GM23338 (cell line): ENCODE measurements around the gene PARVG. TPM values are rescaled to one million over a fixed set of nuclear protein-coding genes. Genes with fewer than 3 reads are reported as not detected.

Source experiments
- ATAC-seq: fragments of 200-7000 bp; cut with Tn5 transposase; 3 replicates; pipeline ENCODE4 v1.9.1; 2020
- DNase-seq: peaks from one replicate; pipeline ENCODE4 v3.0.0-alpha.2; 2015; ENCODE audit warnings: low spot score
- H2AFZ ChIP-seq: fragments of 200-600 bp; sonication (generic); 2 replicates; pipeline ENCODE4 v1.8.0; 2016; ENCODE audit warnings: antibody characterized with exemption, mild to moderate bottlenecking, moderate library complexity
- H3F3A ChIP-seq: fragments of 200-600 bp; sonication (generic); replicated peaks from 2 replicates; pipeline ENCODE4 v1.8.0; 2017; ENCODE audit warnings: antibody characterized with exemption, mixed run types, low read depth
- H3K27ac ChIP-seq: fragments of 200-600 bp; sonication (generic); 2 replicates; pipeline ENCODE4 v1.6.1; 2016; ENCODE audit warnings: low read depth
- H3K27me3 ChIP-seq: fragments of 200-600 bp; sonication (generic); 2 replicates; pipeline ENCODE4 v1.8.0; 2016; ENCODE audit warnings: mild to moderate bottlenecking, mixed run types, moderate library complexity; ENCODE audit not compliant: insufficient read depth
- H3K36me3 ChIP-seq: fragments of 200-600 bp; sonication (generic); 2 replicates; pipeline ENCODE4 v1.8.0; 2016; ENCODE audit warnings: mild to moderate bottlenecking; ENCODE audit not compliant: insufficient read depth
- H3K4me1 ChIP-seq: fragments of 200-600 bp; sonication (generic); 2 replicates; pipeline ENCODE4 v1.8.0; 2016; ENCODE audit warnings: mild to moderate bottlenecking, moderate library complexity; ENCODE audit not compliant: insufficient read depth
- H3K4me2 ChIP-seq: fragments of 200-600 bp; sonication (generic); 2 replicates; pipeline ENCODE4 v1.7.1; 2017; ENCODE audit warnings: mixed run types
- H3K4me3 ChIP-seq: fragments of 200-600 bp; sonication (generic); 2 replicates; pipeline ENCODE4 v1.6.1; 2016; ENCODE audit warnings: mixed run types
- H3K79me2 ChIP-seq: fragments of 200-600 bp; sonication (generic); replicated peaks from 2 replicates; pipeline ENCODE4 v1.8.0; 2017; ENCODE audit warnings: mild to moderate bottlenecking; ENCODE audit not compliant: insufficient read depth
- H3K9me2 ChIP-seq: fragments of 200-600 bp; sonication (generic); 2 replicates; pipeline ENCODE4 v1.8.0; 2017; ENCODE audit not compliant: insufficient read depth
- H4K20me1 ChIP-seq: fragments of 200-600 bp; sonication (generic); replicated peaks from 2 replicates; pipeline ENCODE4 v1.8.0; 2017; ENCODE audit warnings: mild to moderate bottlenecking; ENCODE audit not compliant: insufficient read depth
- H3K27ac Mint-ChIP-seq: 2 replicates; pipeline ENCODE4 v1.8.0; 2020; ENCODE audit warnings: inconsistent platforms, mild to moderate bottlenecking, moderate library complexity, mixed read lengths
- H3K27me3 Mint-ChIP-seq: 3 replicates; pipeline ENCODE4 v1.8.0; 2022; ENCODE audit warnings: low read depth, mild to moderate bottlenecking, moderate library complexity, mixed read lengths, inconsistent platforms; ENCODE audit not compliant: insufficient read depth, poor library complexity
- H3K36me3 Mint-ChIP-seq: 3 replicates; pipeline ENCODE4 v1.8.0; 2021; ENCODE audit warnings: low read depth, mild to moderate bottlenecking, inconsistent platforms, moderate library complexity, mixed read lengths
- H3K4me1 Mint-ChIP-seq: 3 replicates; pipeline ENCODE4 v1.8.0; 2020; ENCODE audit warnings: mild to moderate bottlenecking, inconsistent platforms, mixed read lengths
- H3K4me3 Mint-ChIP-seq: 3 replicates; pipeline ENCODE4 v1.8.0; 2021; ENCODE audit warnings: moderate library complexity, mild to moderate bottlenecking, inconsistent platforms, mixed read lengths
- H3K9me3 Mint-ChIP-seq: 3 replicates; pipeline ENCODE4 v1.8.0; 2020; ENCODE audit warnings: moderate library complexity, mild to moderate bottlenecking, inconsistent platforms, mixed read lengths
- POLR2AphosphoS5 ChIP-seq: IDR thresholded peaks from 2 replicates; pipeline ENCODE4 v1.6.1; 2016; ENCODE audit warnings: antibody characterized with exemption, low read depth
- STAT1 ChIP-seq: IDR thresholded peaks from one replicate; pipeline ENCODE4 v1.6.1; 2016; ENCODE audit warnings: antibody characterized with exemption; ENCODE audit not compliant: unreplicated experiment
- ZNF331 ChIP-seq: fragments of 250-450 bp; sonication (Bioruptor Pico); IDR thresholded peaks from 2 replicates; pipeline ENCODE4 v1.5.0; 2020; ENCODE audit warnings: low read depth, mild to moderate bottlenecking, moderate library complexity
- polyA plus RNA-seq: library from polyadenylated mRNA; unstranded; fragments of >200 nt; fragmentation: Nextera tagmentation; extraction: Ambion mirVana; gene quantifications from 2 replicates; pipeline ENCODE4 v1.2.1, GENCODE V29; 2016
- total RNA-seq: library from RNA; depleted of rRNA; stranded (reverse); fragments of >200 nt; shearing (Covaris generic); gene quantifications from 2 replicates; pipeline ENCODE4 v1.2.3, GENCODE V29; 2014
- TF ChIP-seq, protein P1 (sequence below): IDR thresholded peaks from one replicate; pipeline ENCODE4 v1.6.1; 2018; ENCODE audit warnings: antibody characterized with exemption; ENCODE audit not compliant: unreplicated experiment
- TF ChIP-seq, protein P2 (sequence below): IDR thresholded peaks from 2 replicates; pipeline ENCODE4 v1.6.1; 2016; ENCODE audit warnings: antibody characterized with exemption
- TF ChIP-seq, protein P3 (sequence below), 2 experiments: fragments of 200-600 bp in 1 of 2; sonication (generic) in 1 of 2; conservative IDR thresholded peaks; 2 replicates each; pipeline versions ENCODE4 v1.5.1 to v1.6.1; 2016 to 2017; ENCODE audit warnings: antibody characterized with exemption in 2 of 2, low read depth in 2 of 2, mild to moderate bottlenecking in 2 of 2, moderate library complexity in 1 of 2
- TF ChIP-seq, protein P4 (sequence below): fragments of 250-450 bp; sonication (Bioruptor Pico); IDR thresholded peaks from 2 replicates; pipeline ENCODE4 v1.5.0; 2020; ENCODE audit warnings: mild to moderate bottlenecking, moderate library complexity

PARVG gene
- total and polyA plus RNA-seq, 2 experiments from 2014 or later, result 0.14 to 0.31 TPM

DNA sequence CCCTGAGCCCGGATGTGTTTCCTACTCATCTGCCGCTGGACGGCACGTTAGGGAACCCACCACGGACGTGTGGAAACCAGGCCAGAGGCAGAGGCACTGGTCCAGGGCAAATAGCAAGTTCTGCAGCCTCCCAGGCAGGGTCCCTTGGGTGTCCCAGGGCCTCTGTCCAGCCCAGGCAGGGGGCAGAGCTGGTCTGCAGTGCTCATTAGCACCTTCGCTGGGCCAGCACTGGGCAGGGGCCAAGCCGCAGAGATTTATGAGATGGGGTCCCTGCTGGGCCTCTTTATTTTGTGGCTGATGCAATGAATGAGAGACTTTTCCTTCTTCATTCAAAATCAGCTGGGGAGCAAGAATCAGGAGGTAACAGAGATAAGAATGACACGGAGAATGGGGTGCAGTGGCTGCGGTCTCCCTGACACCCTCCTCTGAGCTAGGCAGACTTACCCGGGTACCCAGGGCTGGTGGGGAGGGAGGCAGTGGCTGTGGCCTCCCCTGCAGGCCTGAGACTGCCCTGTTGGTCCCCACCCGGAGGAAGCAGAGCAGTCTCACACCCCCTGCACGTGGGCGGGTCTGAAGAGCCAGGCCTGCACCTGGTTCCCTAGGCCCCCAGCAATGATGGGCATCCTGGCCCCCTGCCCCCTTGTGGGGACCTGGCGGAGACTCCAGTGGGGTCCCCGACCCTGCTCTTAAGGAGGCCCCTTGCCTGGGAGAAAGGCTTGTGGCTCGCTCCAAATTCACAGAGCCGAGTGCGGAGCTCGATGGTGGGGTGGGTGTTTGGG is 14.0 kb upstream of the PARVG start (continued):
- TF ChIP-seq, protein P1, sequence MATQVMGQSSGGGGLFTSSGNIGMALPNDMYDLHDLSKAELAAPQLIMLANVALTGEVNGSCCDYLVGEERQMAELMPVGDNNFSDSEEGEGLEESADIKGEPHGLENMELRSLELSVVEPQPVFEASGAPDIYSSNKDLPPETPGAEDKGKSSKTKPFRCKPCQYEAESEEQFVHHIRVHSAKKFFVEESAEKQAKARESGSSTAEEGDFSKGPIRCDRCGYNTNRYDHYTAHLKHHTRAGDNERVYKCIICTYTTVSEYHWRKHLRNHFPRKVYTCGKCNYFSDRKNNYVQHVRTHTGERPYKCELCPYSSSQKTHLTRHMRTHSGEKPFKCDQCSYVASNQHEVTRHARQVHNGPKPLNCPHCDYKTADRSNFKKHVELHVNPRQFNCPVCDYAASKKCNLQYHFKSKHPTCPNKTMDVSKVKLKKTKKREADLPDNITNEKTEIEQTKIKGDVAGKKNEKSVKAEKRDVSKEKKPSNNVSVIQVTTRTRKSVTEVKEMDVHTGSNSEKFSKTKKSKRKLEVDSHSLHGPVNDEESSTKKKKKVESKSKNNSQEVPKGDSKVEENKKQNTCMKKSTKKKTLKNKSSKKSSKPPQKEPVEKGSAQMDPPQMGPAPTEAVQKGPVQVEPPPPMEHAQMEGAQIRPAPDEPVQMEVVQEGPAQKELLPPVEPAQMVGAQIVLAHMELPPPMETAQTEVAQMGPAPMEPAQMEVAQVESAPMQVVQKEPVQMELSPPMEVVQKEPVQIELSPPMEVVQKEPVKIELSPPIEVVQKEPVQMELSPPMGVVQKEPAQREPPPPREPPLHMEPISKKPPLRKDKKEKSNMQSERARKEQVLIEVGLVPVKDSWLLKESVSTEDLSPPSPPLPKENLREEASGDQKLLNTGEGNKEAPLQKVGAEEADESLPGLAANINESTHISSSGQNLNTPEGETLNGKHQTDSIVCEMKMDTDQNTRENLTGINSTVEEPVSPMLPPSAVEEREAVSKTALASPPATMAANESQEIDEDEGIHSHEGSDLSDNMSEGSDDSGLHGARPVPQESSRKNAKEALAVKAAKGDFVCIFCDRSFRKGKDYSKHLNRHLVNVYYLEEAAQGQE, result no peak
- TF ChIP-seq POLR2AphosphoS5 (no peak), ZNF331 (CRISPR knock-in tag) (no peak)

DNA sequence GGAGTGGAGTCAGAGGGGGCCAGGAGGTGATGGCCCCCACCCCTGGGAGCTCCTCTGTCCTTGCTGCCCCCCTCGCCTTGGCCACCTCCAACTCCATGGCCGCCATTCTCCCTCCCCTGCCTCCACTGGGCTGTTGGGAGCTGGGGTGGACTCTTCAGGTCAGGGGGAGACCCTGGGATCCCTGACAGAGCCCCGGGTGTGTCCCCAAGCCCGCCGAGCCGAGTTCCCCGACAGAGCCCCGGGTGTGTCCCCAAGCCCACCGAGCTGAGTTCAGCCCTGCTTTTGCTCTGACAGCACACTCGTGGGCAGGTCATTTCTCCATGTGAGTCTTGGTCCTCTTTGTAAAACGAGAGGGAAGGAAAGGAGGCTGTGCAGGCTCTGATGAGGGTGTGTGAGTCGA is 13.2 kb upstream of the PARVG start:
- no peak overlapping the region for H3K27ac Mint-ChIP-seq
- ATAC-seq (no peak), DNase-seq (no peak)
- Histone ChIP-seq H2AFZ (no peak overlapping the region), H3K27ac (no peak overlapping the region), H3K4me1 (peaks cover 14% of the 10 kb centered on the region), H3K36me3 (no peaks in the 10 kb centered on the region), H3K4me3 (no peak overlapping the region), H3F3A (no peaks in the 10 kb centered on the region), H3K79me2 (no peaks in the 10 kb centered on the region), H3K27me3 (no peaks in the 10 kb centered on the region), H4K20me1 (no peaks in the 10 kb centered on the region), H3K4me2 (no peak overlapping the region), H3K9me2 (no peaks in the 10 kb centered on the region)
- H3K36me3 Mint-ChIP-seq, result no peaks in the 10 kb centered on the region
- peaks cover 21% of the 10 kb centered on the region for H3K4me1 Mint-ChIP-seq
- no peak overlapping the region for H3K4me3 Mint-ChIP-seq
- H3K9me3 Mint-ChIP-seq, result no peaks in the 10 kb centered on the region
- peaks cover 5% of the 10 kb centered on the region for H3K27me3 Mint-ChIP-seq
- no peak for TF ChIP-seq STAT1
- no peak for TF ChIP-seq ZNF331 (CRISPR knock-in tag)
- TF ChIP-seq, protein P2, sequence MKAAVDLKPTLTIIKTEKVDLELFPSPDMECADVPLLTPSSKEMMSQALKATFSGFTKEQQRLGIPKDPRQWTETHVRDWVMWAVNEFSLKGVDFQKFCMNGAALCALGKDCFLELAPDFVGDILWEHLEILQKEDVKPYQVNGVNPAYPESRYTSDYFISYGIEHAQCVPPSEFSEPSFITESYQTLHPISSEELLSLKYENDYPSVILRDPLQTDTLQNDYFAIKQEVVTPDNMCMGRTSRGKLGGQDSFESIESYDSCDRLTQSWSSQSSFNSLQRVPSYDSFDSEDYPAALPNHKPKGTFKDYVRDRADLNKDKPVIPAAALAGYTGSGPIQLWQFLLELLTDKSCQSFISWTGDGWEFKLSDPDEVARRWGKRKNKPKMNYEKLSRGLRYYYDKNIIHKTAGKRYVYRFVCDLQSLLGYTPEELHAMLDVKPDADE, result no peak
- TF ChIP-seq, protein P1, result no peak
- TF ChIP-seq, protein P3, sequence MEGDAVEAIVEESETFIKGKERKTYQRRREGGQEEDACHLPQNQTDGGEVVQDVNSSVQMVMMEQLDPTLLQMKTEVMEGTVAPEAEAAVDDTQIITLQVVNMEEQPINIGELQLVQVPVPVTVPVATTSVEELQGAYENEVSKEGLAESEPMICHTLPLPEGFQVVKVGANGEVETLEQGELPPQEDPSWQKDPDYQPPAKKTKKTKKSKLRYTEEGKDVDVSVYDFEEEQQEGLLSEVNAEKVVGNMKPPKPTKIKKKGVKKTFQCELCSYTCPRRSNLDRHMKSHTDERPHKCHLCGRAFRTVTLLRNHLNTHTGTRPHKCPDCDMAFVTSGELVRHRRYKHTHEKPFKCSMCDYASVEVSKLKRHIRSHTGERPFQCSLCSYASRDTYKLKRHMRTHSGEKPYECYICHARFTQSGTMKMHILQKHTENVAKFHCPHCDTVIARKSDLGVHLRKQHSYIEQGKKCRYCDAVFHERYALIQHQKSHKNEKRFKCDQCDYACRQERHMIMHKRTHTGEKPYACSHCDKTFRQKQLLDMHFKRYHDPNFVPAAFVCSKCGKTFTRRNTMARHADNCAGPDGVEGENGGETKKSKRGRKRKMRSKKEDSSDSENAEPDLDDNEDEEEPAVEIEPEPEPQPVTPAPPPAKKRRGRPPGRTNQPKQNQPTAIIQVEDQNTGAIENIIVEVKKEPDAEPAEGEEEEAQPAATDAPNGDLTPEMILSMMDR (conservative IDR thresholded peaks at IDR 0.05; ENCODE audit: low read depth in 2 of 2), result no peak
- TF ChIP-seq, protein P4, sequence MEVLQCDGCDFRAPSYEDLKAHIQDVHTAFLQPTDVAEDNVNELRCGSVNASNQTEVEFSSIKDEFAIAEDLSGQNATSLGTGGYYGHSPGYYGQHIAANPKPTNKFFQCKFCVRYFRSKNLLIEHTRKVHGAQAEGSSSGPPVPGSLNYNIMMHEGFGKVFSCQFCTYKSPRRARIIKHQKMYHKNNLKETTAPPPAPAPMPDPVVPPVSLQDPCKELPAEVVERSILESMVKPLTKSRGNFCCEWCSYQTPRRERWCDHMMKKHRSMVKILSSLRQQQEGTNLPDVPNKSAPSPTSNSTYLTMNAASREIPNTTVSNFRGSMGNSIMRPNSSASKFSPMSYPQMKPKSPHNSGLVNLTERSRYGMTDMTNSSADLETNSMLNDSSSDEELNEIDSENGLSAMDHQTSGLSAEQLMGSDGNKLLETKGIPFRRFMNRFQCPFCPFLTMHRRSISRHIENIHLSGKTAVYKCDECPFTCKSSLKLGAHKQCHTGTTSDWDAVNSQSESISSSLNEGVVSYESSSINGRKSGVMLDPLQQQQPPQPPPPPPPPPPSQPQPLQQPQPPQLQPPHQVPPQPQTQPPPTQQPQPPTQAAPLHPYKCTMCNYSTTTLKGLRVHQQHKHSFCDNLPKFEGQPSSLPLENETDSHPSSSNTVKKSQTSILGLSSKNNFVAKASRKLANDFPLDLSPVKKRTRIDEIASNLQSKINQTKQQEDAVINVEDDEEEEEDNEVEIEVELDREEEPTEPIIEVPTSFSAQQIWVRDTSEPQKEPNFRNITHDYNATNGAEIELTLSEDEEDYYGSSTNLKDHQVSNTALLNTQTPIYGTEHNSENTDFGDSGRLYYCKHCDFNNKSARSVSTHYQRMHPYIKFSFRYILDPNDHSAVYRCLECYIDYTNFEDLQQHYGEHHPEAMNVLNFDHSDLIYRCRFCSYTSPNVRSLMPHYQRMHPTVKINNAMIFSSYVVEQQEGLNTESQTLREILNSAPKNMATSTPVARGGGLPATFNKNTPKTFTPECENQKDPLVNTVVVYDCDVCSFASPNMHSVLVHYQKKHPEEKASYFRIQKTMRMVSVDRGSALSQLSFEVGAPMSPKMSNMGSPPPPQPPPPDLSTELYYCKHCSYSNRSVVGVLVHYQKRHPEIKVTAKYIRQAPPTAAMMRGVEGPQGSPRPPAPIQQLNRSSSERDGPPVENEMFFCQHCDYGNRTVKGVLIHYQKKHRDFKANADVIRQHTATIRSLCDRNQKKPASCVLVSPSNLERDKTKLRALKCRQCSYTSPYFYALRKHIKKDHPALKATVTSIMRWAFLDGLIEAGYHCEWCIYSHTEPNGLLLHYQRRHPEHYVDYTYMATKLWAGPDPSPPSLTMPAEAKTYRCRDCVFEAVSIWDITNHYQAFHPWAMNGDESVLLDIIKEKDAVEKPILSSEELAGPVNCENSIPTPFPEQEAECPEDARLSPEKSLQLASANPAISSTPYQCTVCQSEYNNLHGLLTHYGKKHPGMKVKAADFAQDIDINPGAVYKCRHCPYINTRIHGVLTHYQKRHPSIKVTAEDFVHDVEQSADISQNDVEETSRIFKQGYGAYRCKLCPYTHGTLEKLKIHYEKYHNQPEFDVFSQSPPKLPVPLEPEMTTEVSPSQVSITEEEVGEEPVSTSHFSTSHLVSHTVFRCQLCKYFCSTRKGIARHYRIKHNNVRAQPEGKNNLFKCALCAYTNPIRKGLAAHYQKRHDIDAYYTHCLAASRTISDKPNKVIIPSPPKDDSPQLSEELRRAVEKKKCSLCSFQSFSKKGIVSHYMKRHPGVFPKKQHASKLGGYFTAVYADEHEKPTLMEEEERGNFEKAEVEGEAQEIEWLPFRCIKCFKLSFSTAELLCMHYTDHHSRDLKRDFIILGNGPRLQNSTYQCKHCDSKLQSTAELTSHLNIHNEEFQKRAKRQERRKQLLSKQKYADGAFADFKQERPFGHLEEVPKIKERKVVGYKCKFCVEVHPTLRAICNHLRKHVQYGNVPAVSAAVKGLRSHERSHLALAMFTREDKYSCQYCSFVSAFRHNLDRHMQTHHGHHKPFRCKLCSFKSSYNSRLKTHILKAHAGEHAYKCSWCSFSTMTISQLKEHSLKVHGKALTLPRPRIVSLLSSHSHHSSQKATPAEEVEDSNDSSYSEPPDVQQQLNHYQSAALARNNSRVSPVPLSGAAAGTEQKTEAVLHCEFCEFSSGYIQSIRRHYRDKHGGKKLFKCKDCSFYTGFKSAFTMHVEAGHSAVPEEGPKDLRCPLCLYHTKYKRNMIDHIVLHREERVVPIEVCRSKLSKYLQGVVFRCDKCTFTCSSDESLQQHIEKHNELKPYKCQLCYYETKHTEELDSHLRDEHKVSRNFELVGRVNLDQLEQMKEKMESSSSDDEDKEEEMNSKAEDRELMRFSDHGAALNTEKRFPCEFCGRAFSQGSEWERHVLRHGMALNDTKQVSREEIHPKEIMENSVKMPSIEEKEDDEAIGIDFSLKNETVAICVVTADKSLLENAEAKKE, result no peak
